ENCODE data around the gene TIMP2.
A peak's percentile ranks its signal among the peaks of the same experiment; 100 is the strongest.
"Not testable (repeated sequence)": the region's sequence is repeated elsewhere in the genome, so short reads cannot be mapped to it uniquely, and the experiment has no call there.

The TIMP2 gene

DNA sequence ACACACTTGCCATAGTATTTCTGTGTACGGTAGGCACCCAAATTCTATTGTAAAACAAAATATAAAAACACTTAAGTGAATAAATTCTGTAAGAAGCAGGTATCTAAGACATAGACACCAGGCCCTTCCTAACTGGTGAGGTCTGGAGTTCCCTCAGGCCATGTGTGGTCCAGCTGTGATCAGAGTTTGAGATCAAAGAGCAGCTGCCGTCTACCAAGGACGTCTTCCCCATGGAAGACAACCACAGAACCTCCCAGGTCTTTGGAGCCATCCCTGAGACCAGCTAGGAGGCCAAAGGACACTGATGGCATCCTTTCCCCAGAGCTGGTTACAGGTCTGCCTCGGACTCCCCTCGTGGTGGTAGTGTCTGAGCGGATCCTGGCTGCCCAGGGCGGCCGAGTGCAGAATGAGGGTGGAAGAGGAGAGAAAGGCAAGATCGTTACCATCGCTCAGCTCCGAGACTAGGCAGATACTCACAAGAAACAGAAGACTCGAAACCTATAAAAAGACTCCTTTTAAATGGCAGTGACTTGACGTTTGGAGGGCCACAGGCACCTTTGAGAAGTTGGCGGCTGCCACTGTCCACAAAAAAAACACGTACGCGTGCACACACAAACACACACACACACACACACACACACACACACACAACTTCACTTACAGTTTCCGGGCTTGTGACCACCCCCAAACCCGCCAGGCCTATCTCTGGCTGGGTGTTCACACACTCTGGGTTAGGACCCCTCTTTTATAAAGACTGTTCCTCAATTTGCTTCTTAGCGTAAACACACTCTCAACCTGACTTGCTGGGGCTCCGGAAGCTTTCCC, 7.5 kb downstream of the TIMP2 start:
- intact Hi-C loops (cut with DNase I), result no loop called here
- DNase-seq, result no peak

DNA sequence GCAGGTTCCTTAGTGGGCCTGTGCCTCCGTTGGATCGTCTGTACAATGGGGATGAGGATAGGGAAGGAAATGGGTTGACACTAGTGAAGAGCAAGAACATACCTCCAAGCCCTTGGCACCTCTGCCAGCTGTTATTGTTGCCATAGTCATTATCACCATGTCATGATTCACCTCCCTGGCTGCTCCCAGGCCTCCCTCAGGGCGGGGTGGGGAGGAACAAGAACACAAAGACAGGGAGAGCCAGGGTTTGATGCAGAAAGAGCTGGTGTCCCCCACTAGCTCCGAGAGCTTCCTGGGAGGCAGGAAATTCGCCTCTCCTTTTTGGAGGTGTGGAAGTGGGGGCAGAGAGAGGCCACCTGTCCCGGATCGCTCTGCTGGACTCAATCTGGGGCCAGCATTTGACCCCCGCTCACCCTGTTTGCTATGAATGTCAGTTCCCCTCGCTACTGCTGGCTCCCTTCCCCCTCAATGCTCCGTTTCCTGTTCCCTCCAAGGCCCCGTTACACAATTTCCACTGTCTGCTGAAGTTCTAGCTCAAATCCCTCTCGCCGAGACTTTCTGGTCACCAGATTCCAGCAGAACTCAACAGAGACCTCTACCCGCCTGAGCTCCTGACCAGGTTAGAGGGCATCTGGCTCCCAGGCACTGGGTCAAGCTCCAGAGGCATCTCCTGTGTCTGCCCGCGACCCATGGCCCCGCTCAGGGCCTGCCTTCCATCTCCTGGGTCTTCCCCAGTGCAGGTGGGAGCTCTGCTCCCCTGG, 9.1 kb downstream of the TIMP2 start:
- DNase-seq, result peak in 7 of 42 donors; percentile 31 to 50 (median 45)
- intact Hi-C loops (cut with DNase I), result no loop called here

DNA sequence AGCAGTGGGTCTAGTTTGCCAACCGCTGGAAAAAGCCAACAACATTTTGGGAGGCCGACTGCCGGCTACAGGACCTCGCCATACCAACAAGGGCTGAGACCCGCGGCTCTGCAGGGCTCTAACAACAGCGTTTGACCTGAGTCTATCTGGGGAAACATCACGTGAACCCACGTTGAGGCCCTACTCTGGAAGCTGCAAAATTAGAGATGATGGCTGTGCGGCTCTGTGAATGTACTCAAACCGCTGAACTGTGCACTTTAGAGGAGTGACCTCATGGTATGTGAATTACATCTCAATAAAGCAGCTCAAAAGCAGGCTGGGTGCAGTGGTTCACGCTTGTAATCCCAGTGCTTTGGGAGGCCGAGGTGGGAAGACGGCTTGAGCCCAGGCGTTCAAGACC, 12.1 kb downstream of the TIMP2 start:
- intact Hi-C loops (cut with DNase I), result no loop called here
- DNase-seq, result no peak

DNA sequence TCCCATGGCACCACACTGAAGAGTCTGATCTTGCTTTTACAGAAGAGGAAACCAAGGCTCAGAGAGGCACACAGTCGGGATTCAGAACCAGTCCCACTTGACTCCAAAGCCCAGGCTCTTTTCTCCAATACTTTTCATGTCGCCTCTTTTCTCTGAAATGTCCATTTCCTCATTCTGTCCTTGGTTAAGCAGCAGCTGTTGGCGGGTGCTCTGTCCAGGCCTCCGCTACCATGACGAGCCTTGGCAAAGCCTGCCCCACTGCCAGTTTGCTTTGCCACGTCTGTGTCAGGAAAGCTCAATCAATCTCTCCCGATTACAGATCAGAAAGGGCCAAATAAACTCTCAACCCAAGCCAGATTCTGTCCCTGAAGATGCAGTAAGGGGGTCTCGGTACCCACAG, 13.1 kb downstream of the TIMP2 start:
- intact Hi-C loops (cut with DNase I), result no loop called here
- peak in 1 of 42 donors; percentile 25 for DNase-seq

DNA sequence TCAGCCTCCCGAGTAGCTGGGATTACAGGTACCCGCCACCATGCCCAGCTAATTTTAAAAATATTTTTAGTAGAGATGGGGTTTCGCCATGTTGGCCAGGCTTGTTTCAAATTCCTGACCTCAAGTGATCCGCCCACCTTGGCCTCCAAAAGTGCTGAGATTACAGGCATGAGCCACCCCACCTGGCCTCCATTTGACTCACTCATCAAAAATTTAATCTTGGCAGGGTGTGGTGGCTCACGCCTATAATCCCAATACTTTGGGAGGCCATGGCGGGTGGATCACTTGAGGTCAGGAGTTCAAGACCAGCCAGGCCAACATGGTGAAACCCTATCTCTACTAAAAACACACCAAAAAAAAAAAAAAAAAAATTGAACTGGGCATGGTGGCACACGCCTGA, 13.6 kb downstream of the TIMP2 start:
- DNase-seq; intact Hi-C loops (cut with DNase I): not testable (repeated sequence)

DNA sequence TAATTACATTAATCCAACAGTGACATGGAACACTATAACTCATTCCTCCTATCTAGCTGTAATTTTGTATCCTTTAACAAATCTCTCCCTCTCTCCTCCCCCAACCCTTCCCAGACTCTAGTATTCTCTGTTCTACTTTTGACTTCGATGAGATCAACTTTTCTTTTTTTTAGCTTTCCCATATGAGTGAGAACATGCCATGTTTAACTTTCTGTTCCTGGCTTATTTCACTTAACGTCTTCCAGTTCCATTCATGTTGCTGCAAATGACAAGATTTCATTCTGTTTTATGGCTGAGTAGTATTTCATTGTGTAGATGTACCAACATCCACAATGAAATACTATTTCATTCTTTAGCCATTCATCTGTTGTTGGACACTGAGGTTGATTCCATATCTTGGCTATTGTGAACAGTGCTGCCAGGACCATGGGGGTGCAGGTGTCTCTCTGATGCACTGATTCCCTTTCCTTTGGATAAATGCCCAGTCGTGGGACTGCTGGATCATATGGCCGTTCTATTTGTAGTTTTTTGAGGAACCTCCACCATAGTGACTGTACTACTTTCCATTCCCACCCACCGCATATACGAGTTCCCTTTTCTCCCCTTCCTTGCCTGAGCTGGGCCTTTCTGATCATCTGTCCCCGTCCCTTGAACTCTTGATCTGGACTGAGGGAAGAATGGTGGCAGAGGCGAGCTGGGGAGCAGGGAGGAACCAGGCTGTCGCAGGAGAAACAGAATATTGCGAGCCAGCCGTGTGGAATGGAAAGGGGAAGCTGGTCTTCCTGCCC, 14.5 kb downstream of the TIMP2 start:
- intact Hi-C loops (cut with DNase I), result no loop called here
- DNase-seq, result peak in 5 of 42 donors; percentile 27 to 53 (median 38)

DNA sequence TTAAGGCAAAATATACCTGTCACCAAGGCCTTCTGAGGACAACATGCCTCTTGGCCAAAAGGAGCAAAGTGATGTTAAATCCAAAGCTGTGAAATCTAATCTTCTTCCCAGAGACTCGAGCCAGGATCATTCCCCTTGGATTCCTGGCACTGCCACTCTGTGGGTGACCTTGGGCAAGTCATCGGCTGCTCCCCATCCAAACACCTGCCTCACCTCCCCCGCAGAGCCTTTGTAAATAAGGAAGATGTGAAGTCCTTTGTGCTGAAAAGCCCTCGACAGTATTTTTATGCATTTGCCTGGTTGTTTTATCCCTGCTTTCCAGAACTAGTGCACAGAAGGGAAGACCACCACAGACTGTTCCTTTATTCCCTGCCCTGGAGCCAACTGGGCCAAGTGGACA, 16.8 kb downstream of the TIMP2 start:
- no peak for DNase-seq
- intact Hi-C loops (cut with DNase I), result loop anchor here (10.0 kb wide), 1 partner anchor 66 kb away; the partner anchor contains the start of gene LGALS3BP

DNA sequence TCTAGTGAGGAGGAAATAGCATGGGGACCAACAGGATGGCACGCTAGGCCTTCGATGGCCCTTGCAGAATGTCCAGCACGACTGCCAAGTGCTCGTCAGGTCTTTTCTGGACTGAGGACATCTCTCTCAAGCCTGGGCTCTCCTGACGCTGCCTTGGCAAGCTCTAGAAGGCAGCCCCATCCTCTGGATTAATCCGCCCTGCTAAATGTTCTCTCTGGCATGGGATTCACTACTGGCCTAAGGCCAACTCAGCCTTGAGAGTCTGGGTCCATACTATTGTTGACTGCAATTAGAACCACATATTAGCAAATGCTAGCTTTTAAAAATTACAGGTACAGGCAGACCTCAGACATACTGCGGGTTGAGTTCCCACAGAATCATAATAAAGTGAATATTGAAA, 19.6 kb downstream of the TIMP2 start:
- intact Hi-C loops (cut with DNase I), result loop anchor here (10.0 kb wide), 1 partner anchor 69 kb away; the partner anchor contains the start of gene LGALS3BP
- no peak for DNase-seq

DNA sequence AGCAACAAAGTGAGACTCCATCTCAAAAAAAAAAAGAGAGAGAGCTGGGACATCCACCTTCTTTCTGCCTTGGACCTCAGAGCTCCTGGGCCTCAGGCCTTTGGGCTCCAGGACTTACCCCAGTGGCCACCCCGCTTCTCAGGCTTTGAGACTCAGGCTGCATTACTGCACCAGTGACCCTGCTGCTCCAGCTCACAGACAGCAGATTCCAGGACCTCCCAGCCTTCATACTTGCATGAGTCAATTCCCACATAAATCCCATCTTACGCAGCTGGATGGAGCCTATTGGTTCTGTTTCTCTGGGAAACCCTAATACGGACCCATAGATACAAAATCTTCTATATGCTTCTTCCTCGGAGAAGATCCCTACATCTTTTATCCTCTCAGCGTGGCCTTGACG, 20.1 kb downstream of the TIMP2 start:
- DNase-seq, result no peak
- intact Hi-C loops (cut with DNase I), result loop anchor here (10.0 kb wide), 1 partner anchor 70 kb away; the partner anchor contains the start of gene LGALS3BP

DNA sequence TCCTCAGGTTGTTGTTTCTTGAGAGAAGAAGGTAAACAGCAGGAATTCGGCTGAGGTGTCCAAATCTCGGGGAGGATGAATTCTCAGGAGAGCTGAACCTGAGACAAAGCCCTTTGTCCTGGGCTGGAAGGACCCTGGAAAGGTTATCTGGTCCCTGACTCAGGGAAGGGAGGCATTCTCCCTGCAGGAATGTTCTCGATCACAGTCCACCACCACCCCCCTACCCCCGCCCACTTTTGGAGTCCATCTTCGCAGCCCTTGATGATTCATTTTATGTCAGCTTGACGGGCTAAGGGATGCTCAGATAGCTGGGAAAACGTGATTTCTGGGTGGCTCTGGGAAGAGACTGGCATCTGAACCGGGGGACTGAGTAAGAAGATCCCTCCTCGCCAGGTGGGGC, 20.8 kb downstream of the TIMP2 start:
- DNase-seq, result no peak

DNA sequence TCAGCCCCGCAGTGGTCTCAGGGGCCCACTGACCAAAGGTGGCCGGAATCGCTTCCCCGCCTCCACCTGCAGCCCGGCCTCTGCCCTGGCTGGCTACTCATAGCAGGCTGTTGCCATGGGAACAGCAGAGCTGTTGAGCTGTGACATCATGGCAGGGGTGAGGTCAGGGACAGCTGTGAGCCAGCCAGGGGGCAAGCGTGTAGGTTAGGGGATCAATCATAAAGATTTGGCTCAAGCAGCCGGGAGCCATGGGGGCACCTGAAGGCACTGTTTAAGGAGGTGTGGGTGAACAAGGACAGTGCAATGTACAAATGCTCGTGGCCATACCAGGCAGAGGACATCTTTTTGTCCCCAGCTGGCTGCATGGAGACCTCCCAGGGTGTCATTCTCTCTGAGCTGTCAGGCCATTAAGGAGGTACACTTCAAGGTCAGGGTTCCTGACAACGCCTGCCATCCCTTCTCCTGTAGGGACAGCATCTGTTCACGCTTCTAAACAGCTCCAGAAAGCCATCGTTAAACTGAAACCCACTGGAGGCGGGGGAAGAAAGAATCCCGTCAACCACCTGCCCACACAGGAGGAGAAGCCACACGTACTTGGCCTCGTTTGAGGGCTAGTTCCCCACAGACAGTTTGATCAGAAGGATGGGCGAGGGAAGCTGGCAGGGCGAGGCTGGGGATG, 21.9 kb downstream of the TIMP2 start, which contains the start of gene CEP295NL:
CEP295NL (minus strand) TSS at position 101 of the 679 bp plus-strand sequence. CDS start 1,373 bp downstream, outside the sequence.
- intact Hi-C loops (cut with DNase I), result loop anchor here (10.0 kb wide), 1 partner anchor 72 kb away; the partner anchor contains the start of gene LGALS3BP
- DNase-seq, result peak in 11 of 42 donors; percentile 42 to 69 (median 57)

More for the DNA sequence above, 20.8 kb downstream of the TIMP2 start:
- intact Hi-C loops (cut with DNase I), result loop anchor here (10.0 kb wide), 1 partner anchor 70 kb away; the partner anchor contains the start of gene LGALS3BP

DNA sequence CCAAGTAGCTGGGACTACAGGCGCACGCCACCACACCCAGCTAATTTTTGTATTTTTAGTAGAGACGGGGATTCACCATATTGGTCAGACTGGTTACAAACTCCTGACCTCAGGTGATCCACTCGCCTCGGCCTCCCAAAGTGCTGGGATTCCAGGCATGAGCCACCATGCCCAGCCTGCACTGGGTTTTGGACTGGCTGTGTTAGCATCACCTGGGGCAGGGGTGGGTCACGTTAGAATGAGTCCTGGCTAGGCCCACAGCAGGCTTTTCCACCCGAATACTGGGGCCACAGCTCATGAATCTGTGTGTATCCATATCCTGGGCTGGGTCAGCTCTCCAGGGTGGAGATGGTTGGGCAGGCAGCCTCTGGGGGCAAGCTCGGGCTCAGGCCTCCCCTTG, 23.0 kb downstream of the TIMP2 start:
- intact Hi-C loops (cut with DNase I), result loop anchor here (10.0 kb wide), 1 partner anchor 73 kb away; the partner anchor contains the start of gene LGALS3BP

DNA sequence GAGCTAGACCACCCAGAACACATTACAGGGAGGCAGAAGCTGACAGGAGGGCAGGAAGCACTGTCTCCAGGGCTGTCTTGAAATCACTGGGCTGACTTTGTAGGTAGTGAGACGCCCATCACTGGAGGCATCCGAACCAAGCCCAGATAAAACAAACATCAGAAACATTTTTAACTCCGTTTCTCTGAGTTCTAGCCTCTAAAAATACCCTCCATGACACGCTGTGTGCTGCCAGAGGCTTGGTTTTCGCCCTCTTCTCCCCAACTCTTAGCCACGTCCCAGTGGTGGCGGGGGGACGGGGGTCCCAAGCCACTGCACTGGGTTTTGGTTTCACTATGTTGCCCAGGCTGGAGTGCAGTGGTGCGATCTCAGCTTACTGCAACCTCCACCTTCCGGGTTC, 23.4 kb downstream of the TIMP2 start:
- DNase-seq, result no peak
- intact Hi-C loops (cut with DNase I), result loop anchor here (10.0 kb wide), 1 partner anchor 73 kb away; the partner anchor contains the start of gene LGALS3BP

More for the DNA sequence above, 23.0 kb downstream of the TIMP2 start:
- DNase-seq, result not testable (repeated sequence)

DNA sequence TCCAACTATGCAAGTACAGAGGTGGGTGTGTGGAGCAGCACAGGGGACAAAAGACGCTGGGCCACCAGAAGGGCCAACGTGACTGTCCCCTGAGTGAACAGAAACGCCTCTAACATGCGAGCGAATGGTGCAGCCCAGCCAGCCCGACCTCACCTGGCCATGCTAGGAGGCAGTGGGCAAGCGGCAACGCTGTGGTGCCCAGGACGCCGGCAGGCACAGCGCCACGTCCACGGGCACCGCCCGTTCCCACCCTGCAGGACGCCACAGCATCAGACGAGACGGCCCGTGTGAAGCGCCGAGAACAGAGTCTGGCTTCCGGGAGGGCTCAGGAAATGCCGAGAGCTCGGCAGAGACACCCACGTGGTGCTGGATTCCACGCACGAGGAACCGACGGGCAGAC, 24.4 kb downstream of the TIMP2 start:
- intact Hi-C loops (cut with DNase I), result loop anchor here (10.0 kb wide), 1 partner anchor 74 kb away; the partner anchor contains the start of gene LGALS3BP
- DNase-seq, result no peak

DNA sequence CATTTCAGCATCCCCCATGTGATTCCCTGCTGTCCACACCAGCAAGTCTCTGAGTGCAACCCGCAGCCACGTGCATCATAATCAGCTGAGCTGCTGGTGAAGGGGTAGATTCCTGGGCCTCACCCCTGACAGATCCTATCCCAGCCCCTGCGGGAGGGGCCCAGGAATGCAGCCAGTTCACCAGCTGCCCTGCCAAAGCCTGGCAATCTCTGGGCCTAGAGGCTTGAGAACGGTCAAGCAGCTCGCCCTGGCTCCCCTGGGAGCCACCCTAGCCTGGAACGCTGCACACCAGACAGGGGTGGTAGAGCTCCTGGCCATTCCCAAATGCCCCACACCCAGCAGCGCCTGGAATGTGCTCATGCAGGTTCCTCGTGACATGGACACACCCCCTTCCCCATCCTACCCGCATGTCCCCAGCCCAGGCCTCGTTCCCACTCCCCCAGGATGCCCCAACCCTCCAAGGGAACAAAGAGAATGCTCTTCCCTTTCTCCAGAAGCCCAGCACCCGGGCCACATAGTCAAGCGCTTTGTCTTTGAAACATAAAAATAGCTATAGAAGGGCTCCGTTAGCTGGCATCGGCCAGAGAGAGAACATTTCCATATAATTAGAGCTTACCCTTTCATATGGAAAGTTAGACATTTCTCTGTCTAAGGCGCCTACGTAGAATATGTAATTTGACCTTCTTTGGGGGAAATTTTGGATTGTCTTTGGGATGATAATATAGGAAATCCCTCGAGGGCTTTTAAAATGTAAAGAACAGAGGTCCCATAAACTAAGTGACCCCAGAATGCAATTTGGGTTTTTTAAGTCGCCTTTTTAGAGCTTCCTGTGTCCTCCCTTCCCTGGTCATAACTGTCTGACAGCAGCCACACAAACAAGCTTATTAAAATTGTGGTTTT, 25.6 kb downstream of the TIMP2 start:
- peak in 27 of 42 donors; percentile 40 to 87 (median 64) for DNase-seq
- intact Hi-C loops (cut with DNase I), result loop anchor here (10.0 kb wide), 1 partner anchor 75 kb away; the partner anchor contains the start of gene LGALS3BP

DNA sequence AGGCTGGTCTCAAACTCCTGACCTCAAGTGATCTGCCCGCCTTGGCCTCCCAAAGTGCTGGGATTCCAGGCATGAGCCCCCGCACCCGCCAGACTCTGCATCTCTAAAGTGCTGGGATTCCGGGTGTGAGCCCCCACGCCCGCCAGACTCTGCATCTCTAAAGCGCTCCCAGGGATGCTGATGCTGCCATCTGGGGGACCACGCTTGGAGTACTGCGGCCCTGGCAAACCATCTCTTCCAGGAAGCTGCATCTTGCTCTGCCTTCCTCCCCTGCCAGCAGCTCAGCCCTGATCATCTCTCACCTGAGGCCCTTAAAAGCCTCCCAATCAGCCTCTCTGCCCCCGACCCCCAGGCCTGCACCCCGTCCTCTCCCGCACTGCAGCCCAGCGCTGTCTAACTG, 26.2 kb downstream of the TIMP2 start:
- intact Hi-C loops (cut with DNase I), result no loop called here
- peak in 2 of 42 donors; percentile 33 to 78 for DNase-seq
